ENCODE measurements around the gene FAM181A. TPM values are rescaled to one million over a fixed set of nuclear protein-coding genes. Genes with fewer than 3 reads are reported as not detected.

The FAM181A gene
- under 1 TPM in 5 of 12 donors, not detected in 7; 0.09 to 0.22 (median 0.13) TPM for polyA plus RNA-seq (ENCODE audit: insufficient read length in 12 of 12)
- long read RNA-seq, donor 1, result 0 reads
- long read RNA-seq, donor 2, result 0 reads
- long read RNA-seq, donor 3, result 0 reads
- long read RNA-seq, donor 4, result 0 reads
- long read RNA-seq, donor 5, result 0 reads
- long read RNA-seq, donor 6, result 0 reads
- long read RNA-seq, donor 7, result 0 reads
- long read RNA-seq, donor 8, partial matches to known transcripts, result 44 of 61 reads
- long read RNA-seq, donor 8, other reads (novel, unspliced or antisense), result 17 of 61 reads
- long read RNA-seq, donor 9, result 0 reads
- long read RNA-seq, donor 10, result 0 reads
- long read RNA-seq, donor 11, result 0 reads

DNA sequence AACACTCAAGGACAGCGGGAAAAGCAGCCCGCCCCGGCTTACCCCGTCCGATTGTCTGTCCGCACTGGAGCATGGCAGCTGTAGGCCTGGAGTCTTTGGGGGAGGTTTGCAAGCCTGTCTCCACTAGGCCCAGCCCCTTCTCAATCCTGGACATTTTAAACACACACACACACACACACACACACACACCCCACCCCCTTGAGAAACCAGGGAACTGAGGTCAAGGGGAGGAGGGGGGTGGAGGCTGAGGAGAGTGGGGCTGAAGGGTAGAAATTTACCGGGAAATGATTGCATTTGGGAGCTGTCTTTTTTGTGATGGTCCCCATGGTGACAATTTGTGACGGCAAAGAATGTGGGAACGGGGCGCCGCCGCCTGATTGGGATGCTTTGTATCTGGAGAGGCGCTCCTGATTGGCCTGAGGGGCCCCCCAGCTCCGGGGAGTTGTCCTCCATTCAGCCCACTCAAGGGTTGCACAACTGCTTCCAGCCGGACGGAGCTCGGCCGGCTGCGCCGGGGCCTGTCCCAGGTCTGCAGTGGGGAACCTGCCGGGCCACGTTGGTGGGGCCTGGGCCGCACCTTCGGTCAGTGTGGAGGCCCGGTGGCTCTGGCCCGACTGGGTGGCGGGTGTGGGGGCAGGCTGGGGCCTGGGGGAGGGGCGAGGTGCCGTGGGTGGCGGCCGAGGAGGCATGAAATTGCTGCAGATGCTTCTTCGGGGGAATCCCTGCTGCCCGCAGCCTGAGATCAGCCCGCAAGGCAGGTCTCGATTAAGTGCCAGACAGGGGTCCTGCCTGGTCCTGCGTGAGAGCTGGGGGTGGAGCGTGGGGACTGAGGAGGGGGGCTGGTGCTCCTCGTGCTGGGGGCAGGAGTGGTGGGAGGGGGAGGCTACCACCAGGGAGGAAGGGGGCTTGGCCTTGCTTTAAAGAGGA, at the start of gene FAM181A:
FAM181A (plus strand) TSS at position 472 of the 927 bp plus-strand sequence. CDS start 942 bp downstream, outside the sequence.
- no peak for DNase-seq

DNA sequence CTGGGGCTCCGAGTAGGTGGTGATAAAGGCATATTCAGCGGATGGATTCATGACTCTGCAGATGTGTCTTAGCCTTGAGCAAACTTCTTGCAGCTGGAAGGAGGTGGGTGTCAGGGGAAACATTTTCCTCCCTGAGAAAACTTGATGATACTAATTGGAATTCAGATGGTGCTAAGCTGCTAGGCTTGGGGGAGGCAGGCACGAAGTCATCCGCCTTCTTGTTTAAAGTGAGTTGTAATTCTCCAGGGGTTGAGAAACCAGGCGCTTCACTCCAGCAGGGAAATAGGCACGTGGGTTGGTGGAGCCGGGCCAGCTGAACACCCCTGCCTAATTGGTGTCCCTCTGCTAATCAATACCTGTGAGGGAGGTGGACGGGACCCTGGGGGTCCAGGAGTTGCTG, 48.9 kb upstream of the FAM181A start:
- DNase-seq, result no peak

DNA sequence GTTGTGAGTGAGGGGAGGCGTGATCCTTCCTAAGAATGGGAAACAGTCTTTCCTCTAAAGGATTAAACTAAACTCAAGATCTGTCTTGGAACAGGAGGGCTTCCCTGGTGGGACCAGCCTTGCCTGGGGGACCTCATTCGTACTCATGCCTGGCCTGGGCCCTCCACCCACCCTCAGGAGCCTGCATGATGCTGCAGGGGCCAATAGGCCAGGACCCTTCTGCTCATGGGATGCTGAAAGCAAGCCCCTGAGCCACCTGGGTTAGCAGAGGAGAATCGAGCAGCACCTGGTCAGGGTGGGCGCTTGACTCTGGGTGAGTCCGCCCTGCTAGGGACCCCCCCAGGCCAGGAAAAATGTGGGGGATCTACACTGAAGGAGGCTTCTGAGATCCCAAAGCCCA, 48.3 kb upstream of the FAM181A start:
- DNase-seq, result no peak

DNA sequence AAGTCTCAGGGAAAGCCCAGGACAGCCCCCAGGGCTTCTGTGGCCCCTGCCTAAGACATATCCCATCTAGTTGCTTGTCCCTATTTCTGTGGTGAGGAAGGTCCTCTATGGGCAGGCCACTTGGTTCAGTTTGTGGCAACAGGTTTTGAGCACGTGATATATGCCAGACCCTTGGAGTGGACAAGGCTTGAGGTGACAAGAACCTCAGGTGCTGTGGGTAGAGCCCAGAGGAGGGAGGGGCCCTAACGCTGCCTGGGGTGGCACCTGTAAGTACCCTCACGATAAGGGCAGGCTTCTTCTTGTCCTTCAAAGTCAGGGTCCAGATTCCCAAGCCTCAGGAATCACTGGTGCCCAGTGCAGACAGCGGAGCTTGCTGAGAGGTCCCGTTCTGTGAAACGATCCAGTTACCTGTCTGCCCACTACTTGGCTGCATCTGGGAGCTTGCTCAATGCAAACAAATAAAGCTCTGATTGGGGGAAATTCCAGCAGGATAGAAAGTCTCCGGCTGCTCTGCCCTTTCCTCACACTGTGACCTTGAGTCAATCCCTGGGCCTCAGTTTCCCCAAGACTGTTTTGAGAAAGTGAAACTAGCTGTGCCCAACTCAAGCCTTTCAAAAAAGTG, 47.7 kb upstream of the FAM181A start:
- DNase-seq, result no peak

DNA sequence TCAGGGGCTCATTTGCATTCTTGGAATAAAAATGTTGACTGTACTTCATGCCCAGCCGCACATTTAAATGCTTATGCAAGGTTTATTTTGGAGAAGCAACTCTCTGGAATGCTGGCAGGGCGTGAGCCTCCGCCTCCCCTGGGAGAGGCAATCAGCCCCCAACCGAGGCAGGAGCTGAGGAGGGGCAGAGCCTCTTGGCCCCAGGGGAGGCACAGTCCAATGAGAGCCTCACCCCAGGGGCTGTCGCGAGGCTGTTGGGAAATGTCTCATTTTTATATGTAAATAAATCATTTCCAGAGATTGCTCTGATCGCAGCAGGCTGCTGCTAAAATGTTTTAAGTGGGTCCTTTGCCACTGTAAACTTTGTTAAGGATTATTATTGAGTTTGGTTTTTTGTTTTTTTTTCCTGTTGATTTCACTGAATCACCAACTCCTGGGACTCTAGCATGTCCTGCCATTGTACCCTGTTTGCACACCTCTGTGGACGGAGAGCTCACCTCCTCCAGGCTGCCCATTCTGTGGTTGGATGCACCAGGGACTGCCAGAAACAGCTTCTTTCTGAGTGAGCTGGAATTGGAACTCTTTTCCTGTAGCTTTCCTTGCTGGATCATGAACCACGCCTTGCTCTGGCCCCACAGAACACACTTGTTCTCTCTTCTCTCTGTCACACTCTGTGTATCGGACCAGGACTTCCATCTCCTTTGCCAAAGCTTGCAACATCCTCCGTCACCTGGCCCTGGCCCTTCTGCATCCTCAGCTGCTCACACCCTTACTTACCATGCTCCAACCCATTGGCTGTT, 46.9 kb upstream of the FAM181A start:
- no peak for DNase-seq

DNA sequence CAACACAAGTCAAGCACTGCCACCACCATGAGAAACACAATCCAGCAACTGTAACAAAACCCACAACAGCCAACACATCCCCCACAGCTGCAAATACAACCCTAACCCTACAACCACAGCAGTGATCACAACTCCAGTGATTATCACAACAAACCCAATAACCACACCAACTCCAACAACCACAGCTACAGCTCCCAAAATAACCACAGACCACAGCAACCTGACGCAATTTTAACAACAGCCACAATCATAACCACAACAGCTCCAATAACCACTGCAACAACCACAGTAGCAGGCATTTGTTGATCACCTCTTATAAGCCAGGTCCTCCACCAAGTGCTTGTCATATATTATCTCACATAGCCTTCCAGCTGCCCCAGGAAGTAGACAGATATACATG, 42.2 kb upstream of the FAM181A start:
- DNase-seq, result no peak

DNA sequence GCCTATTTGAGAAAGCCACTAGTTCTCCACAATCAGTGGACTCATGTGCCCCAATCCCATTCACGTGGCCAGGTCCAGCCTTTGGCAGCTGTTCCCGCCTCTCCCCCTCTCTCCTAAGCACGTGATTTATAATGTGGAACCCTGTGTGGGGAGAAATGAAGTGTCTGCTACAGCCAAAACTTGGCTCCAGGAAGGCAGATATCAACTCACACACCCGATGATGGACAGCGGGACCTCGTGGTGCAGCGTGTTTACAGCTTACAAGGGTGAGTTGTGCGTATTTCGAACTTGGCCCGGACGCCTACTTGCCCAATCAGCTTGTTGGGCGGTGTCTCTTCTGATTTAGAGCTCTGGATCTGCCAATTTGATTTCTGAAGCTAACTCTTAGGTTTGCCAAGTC, 38.1 kb upstream of the FAM181A start:
- no peak for DNase-seq

DNA sequence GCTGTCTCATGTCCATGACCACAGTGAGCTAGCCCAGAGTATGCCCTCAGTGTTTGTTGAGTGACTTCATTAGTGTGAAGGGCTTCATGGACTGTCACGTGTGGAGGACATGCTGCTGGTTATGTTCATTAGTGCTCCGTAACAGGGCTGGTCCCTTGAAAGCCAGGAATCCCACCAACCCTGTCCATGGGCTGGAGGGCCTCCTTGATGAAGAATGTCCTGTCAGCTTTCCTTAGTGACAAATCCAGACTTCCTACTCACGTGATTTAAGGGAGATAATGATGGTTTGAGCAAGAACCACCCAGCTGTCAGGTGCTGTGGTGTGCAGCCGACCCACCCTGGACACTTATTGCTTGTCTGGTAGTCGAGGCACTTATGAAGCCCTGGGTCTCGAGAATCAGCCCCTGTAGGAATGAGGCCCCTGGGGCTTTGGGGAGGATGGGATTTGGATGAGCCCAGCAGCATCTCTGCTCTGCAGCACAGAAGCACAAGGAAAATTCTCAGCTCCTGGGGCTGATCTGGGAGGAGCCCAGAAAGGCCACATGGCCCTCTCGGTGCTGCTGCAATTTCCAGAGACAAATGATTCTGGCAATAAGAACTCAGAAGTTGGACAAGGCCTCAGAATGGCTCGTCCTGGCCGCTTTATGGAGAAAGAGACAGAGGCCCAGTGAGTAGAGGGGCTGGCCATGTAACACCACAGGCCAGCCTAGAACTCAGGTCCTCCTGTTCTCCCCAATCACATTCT, 37.2 kb upstream of the FAM181A start:
- DNase-seq, result no peak

DNA sequence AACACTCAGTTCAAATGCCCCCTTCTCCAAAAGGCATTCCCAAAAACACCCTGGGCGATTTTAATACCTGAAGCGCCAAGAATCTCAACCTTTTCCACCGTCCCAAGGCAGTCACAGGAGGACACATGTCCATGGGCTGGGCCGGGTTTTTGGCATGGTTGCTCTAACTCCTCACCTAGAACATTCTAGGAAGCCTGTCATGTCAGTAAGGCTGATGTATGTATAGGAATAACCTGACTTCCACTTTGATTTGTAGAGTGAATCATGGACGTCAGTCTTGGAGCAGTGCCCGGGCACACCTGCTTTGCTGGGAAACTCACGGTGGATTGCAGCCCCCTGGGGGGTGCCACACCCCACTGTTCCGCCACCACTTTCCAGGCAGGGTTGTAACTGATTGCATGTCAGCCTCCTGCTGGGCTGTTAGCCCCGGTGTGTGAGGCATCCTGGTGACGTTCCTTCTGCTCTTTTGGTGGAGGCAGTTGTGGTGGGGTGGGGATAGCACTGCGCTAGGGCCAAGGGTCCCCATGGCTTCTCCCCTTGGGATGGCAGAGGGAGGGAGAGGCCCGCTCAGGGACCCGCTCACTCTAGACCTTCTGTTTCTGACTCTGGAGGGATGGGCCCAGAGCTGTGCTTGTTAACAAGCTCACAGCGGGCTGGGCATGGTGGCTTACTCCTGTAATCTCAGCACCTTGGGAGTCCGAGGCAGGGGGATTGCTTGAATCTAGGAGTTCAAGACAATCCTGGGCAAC, 35.2 kb upstream of the FAM181A start:
- no peak for DNase-seq

DNA sequence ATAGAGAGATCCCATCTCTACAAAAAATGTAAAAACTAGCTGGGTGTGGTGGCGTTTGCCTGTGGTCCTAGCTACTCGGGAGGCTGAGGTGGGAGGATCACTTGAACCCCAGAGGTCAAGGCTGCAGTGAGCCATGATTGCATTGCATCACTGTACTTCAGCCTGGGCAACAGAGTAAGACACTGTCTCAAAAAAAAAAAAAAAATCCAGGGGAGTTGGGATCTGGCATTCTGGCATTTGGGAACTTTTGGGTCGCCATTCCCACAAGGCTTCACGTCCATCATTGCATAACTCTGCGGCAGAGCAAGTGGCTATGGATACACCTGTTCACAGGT, 34.7 kb upstream of the FAM181A start:
- no peak for DNase-seq

DNA sequence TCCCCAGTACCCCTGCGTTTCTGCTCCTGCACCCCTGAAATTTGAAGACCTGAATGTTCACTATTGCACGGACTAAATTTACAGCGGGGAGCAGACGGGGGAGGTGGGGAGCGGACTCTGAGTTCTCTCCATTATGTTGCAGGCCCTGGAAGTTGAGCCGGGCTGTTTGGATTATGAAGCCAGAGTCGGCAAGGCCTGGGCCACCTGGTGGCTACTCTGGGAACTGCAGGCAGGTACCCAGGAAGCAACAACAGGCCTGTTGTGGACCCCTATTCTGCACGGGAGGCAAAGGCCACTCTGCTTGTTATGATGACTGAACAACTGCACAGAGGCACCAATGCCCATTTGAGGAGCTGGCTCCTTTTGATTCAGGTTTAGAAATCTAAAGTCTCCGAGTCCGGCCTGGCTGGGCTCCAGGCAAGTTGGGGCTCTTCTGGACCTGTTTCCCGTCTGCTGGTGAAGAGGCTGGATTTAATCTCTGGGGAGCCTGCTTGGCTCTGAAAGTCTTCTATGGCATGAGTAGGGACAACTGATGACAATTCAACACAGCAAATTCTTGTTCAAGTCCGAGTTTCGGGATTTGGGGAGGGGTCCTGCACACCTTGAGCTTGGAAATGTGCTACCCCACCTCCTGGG, 34.1 kb upstream of the FAM181A start:
- peak; percentile 75 for DNase-seq

DNA sequence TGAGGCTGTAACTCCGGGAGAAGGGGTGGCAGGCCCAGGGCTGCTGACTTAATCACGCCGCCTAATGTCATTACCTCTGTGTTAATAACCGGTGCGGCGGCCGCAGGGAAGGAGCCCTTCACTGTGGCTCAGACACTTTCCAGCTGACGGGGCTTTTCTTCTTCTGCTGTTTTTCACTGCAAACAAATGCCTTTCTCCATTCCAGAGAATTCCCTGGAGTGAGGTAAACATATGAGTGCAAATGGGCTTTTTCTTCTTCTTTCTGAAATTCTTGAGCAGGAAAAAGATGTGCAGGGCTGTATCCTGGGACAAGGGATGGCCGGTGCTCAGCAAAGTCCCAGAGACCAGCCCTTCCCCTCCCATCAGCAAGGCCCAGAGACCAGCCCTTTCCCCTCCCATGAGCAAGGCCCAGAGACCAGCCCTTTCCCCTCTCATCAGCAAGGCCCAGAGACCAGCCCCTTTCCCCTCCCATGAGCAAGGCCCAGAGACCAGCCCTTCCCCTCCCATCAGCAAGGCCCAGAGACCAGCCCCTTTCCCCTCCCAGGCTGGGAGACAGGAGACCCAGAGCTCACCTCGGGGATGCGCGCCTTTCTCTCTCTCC, 33.4 kb upstream of the FAM181A start:
- DNase-seq, result peak; percentile 32

DNA sequence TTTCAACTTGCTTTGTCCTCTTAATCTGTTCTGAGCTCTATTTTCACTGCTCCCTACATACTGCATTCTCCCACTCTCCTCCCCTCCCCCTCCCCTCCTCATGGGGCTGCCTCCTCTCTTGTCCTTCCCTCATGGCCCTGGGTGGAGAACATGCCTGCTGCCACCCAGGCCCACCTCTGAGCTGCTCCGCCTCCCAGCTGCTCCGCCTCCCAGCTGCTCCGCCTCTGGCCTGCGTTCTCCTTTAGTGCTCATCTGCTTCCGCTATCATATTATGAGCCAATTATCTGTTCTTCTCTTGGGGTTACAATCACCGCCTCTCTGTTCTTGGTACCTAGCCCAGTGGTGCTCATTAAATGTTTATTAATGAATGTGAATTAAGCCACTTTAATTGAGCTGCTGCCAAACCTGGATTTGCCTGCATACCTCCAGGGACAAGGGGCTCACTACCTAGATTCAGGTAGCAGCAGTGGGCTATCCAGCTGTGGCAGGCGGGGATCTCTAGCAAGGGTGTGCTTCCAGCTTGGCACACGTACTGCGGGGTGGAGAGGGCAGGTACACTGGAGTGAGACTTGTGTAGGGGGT, 32.0 kb upstream of the FAM181A start:
- no peak for DNase-seq

DNA sequence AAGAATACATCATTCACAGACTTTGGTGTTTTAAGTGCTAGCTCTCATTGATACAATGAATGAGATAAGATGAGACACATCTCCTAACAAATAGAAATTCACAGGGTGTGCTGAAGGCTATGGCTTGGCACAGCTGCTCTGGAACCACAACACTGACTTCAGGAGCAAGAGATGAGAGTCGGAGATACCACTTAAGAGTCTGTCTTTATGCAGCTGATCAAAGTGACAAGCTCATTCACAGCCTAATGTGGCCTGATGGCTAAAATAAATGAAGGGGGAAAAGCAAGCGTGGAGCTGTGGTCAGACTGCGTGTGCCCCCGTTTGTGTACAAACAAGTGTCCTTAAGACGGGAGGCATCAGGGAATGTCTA, 29.7 kb upstream of the FAM181A start:
- DNase-seq, result no peak

DNA sequence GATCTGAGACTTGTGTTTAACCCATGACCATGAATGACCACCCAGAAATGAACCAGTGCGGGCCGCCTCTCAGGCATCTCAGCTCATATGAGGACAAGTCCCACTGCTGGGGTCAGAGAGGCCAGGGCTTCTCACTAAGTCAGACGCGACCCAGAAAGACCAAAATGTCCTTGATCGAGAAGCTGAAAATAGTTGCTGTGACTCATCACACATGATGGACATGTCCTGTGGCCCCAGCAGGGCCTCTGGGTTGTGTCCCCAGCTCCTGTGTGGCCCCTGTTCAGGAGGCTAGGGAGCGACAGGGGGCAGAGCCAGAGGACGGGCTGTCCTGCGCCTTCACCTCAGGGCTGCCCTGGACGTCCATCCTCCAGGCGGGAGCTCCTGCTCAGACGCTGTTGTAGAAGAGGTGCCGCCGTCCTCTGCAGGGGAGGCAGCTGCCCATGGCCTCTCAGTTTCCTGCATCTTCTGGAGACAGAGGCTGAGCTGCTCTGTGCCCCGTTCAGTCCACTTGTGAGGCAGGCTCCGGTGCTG, 29.0 kb upstream of the FAM181A start:
- DNase-seq, result no peak

DNA sequence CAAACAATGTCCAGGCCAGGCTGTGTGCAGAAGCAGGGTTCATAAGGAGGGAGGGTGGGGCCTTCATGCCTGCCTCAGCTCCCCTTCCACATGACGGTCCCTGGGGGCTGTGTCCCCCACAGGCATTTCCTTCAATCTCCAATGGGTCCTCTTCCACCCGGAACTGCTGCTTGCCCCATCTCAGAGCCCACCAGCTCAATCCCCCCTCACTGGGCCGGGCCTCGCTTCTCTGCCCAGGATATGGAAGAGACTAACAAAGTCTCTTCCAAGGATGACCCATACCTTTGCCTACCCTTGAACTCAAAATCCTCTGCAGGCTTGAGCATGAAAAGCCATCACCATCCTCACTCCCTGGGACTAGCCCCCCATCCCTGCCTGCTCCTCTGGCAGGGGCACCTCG, 28.4 kb upstream of the FAM181A start:
- no peak for DNase-seq

DNA sequence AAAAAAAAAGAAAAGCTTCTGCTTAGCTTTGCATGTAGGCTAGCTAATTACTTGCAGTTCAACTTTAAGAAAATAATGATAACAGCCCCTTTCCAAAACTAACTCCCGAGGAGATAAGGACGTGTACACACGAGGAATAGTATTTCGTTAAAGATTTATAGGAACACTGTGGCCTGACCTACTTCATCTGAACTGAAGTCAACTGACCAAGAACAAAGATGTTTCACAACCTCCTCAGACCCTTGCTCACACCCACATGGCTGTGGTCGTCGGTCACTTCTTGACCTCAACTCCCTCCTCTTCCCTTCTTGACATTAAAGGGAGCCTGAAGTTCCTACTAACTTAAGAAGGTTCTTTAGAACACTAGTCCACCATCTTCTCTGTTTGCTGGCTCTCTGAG, 25.3 kb upstream of the FAM181A start:
- DNase-seq, result no peak

DNA sequence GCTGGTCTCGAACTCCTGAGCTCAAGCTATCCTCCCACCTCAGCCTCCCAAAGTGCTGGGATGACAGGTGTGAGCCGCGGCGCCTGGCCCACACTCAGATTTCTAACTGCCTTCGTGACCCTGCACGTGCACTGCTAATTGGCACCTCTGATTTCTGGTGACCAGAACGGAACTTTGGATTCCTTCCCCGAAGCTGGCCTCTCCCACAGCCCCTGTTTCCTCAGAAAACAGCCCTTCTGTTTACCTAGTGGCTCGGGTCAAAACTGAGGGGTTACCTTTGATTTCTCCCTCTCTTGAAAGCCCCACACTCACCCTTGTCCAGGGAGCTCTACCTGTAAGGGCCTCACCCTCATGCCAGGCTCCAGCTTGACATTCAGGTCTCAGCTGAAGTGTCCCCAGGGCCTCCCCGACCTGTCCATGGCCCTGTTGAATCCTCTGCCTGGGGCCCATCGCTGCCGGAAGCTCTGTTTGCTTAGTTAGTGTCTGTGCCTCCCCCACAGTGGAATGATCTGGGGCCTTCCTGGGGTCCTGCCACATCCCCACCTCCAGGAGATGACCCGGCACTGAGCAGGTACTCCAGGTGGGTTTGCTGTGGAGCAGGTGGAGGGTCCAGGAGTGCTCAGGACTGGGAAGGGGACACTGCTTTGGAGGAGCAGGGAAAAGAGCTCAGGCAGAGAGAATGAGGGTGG, 24.4 kb upstream of the FAM181A start:
- no peak for DNase-seq
